ENCODE results near the gene FLT3. TPM values are rescaled to one million over a fixed set of nuclear protein-coding genes. Genes with fewer than 3 reads are reported as not detected.
A peak's percentile ranks its signal among the peaks of the same experiment; 100 is the strongest.

Gene FLT3
- total and polyA plus RNA-seq, 9 of the 15 experiments (the other 6 are each of a cell fraction or from before 2014, with no cell fraction given) = not detected

DNA sequence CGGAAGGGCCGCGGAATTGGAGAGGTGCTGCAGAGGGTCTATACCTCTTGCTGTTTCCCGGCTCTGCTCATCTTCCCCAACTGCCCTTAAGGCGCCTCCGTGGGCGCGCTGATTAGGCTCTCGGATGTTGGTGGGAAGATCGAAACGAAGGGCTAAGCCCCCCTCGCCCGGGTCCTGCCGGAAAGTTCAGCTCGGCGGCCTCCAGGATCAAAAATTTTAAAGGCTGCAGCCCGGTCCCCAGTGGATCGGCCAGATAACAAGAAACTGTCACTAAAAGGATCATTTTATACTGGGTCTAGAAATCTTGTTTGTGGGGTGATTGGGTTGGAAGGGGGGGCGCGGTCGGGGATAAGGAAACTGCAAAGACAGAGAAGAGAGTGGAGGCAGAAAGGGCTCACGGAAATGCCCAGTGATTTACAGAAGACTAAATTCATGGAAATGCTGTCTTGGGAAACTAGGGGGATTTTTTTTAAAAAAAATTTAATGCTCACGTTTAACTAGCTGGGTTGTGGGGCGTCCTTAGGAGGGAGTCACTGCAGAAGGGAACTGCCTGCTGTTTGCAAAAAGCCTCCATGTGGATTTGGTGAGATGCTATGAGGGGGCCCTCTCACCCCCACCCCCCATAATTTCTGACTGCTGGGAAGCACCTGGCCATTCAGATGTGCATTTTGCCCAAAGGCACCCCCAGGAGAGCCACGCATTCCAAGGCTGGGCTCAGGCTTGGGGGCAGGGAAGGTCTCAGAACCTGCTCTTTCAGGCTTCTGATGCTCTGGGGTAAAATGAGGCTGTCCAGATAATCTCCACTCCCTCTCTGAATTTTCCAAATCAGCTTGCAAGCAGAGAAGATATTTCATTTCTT is 138.9 kb downstream of the FLT3 start (continued):
- no peak for TF ChIP-seq ZNF512 (tag; IDR thresholded peaks at IDR 0.05)
- no peak for TF ChIP-seq ELK3 (CRISPR knock-in tag; IDR thresholded peaks at IDR 0.05)
- no peak for TF ChIP-seq SUPT5H (IDR thresholded peaks at IDR 0.05)
- TF ChIP-seq HOXB6 (CRISPR knock-in tag; IDR thresholded peaks at IDR 0.05; ENCODE audit: borderline replicate concordance) = no peak

DNA sequence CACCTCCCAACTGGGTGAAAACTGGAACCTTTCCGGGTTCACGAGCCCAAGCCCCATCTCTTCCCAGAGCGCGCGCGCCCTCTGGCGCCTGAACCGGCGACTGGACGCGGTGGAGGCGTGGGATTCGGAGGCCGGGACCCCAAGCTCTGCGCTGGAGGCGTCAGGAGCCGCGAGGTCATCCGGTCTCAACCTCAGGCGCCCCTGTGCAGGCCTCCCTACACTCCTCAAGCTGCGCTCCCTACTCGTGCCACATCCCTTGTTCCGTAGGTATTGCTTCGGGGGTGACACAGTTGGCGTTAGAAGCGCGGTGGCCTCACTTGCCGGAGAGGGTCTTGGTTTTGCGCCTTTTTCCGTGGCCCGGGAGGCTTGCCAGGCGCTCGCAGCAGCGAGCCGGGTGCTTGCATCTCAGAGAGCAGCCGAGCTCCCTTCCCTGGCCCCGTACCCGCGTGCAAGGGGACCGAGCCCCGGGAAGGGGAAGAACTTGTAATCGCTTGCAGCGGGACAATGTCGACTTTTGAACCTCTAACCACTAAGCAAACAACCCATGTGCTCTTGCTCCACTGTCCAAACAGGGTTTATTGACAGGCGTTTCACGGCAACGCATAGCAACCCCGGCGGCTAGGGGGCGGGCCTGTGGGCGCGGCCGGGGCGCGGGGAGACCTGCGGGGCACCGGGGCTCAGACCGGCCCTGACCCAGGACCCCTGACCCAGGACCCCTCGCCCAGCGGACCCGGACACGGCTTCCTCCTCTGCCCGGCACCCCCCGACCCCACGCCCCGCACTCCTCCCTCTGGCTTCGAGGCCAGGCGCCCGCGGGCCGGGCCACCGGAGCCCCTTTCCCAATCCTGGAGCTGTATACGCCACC is 139.8 kb downstream of the FLT3 start:
- peaks cover 0 to 13% of the 10 kb centered on the region in 2 experiments; a peak in 2 of 5 replicates for H3K4me1 ChIP-seq (replicated peaks in 1 of 2; ENCODE audit: control insufficient read depth in 2 of 2, insufficient read depth in 2 of 2, low read length in 2 of 2)
- ATAC-seq (peak; percentile 76), FAIRE-seq (no peak), DNase-seq (ENCODE audit: extremely low read depth in 1 of 4, low spot score in 3 of 4) (peak; percentile 35 to 43 (median 36))
- no peaks in the 10 kb centered on the region for H3K9me3 ChIP-seq (replicated peaks; ENCODE audit: control insufficient read depth, insufficient read depth, low read depth, low read length)
- no peak overlapping the region for H3K9ac ChIP-seq (ENCODE audit: insufficient read depth in 1 of 2, low read depth in 2 of 2, low read length in 2 of 2)
- H4K20me1 ChIP-seq (replicated peaks; ENCODE audit: control insufficient read depth, insufficient read depth, low read length) = no peaks in the 10 kb centered on the region; the same call in 1 of the 2 replicates
- no peak overlapping the region for H2AFZ ChIP-seq (ENCODE audit: low read depth, low read length)
- CTCF ChIA-PET (ENCODE audit: low intra/inter-chr PET ratio) = no interaction called here
- no peaks in the 10 kb centered on the region for H3K79me2 ChIP-seq (ENCODE audit: control insufficient read depth, insufficient read depth, low read length)
- POLR2A ChIA-PET = no interaction called here
- in situ Hi-C loops (cut with MboI) (loop anchor here (25.0 kb wide), 1 partner anchor 448 kb away; no protein-coding TSS in a partner anchor), intact Hi-C loops (cut with micrococcal nuclease) (no loop called here)
- H3K36me3 ChIP-seq (ENCODE audit: control insufficient read depth, insufficient read depth, low read length) = no peaks in the 10 kb centered on the region
- H3K27me3 ChIP-seq (ENCODE audit: control insufficient read depth in 2 of 2, insufficient read depth in 2 of 2, low read length in 2 of 2) = peaks cover 2 to 32% of the 10 kb centered on the region in 2 experiments; a peak in 3 of 5 replicates
- no peak overlapping the region for H3K27ac ChIP-seq (ENCODE audit: extremely low read depth, low read depth, low read length)
- H3K4me2 ChIP-seq (ENCODE audit: insufficient read depth, low read length) = no peak overlapping the region; the same call in 1 of the 2 replicates
- H3K4me3 ChIP-seq = no peak overlapping the region
- no TSS peak for BruUV-seq (replicated peaks)
- no peaks in the 10 kb centered on the region for H3K9me1 ChIP-seq (ENCODE audit: control insufficient read depth, insufficient read depth, low read length)
- WGBS (ENCODE audit: insufficient coverage, low coverage, missing lambda C conversion rate) = 14% methylated on average over 22 of the region's 73 CpGs
- TF ChIP-seq RAD21 (CRISPR knock-in tag; conservative IDR thresholded peaks at IDR 0.05 in 1 of 2, IDR thresholded peaks at IDR 0.05 in 1 of 2) (peak in 1 of 2 experiments; percentile 47; a peak in 2 of 4 replicates), CEBPG (CRISPR knock-in tag; IDR thresholded peaks at IDR 0.05) (no peak), CEBPG (tag; conservative IDR thresholded peaks at IDR 0.05 in 1 of 2, IDR thresholded peaks at IDR 0.05 in 1 of 2) (no peak), FOXA3 (CRISPR knock-in tag; conservative IDR thresholded peaks at IDR 0.05 in 1 of 2, IDR thresholded peaks at IDR 0.05 in 1 of 2) (peak; percentile 60 to 95), NFATC3 (IDR thresholded peaks at IDR 0.05) (no peak), ZNF224 (CRISPR knock-in tag; IDR thresholded peaks at IDR 0.05) (no peak)
- TF ChIP-seq, protein P1, sequence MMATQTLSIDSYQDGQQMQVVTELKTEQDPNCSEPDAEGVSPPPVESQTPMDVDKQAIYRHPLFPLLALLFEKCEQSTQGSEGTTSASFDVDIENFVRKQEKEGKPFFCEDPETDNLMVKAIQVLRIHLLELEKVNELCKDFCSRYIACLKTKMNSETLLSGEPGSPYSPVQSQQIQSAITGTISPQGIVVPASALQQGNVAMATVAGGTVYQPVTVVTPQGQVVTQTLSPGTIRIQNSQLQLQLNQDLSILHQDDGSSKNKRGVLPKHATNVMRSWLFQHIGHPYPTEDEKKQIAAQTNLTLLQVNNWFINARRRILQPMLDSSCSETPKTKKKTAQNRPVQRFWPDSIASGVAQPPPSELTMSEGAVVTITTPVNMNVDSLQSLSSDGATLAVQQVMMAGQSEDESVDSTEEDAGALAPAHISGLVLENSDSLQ (IDR thresholded peaks at IDR 0.05) = peak; percentile 76

All from K562 (cell line).